HG03196 (cell line): ENCODE data around the gene SPATA2L.
"Not testable (repeated sequence)": the region's sequence is repeated elsewhere in the genome, so short reads cannot be mapped to it uniquely, and the experiment has no call there.

Source experiments
- ATAC-seq: cut with Tn5 transposase; IDR thresholded peaks from one replicate; pipeline ENCODE4 v1.9.1; 2021; ENCODE audit not compliant: unreplicated experiment

SPATA2L gene

DNA sequence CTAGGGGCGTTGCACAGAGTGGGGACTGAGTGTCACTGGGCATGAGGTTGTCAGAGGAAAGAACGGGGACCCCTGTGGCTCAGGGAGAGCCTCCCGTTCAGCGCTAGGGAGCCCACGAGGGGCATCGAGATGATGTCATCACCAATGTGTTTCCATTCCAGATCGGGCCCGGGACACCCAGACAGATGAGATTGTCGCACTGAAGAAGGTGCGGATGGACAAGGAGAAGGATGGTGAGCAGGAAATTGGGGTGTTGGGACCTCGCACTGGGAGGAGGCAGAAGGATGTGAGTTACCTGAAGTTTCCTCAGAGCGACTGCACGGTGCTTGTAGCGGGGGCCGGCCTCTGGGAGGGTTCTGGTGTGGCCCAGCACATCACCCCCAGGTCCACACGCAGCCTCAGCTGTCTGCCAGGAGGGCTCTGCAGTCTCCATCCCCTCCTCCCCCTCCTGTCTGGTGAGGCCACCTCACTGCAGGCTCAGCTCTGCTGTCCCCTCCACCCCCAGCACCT lies 11.1 kb downstream of the SPATA2L start:
- ATAC-seq, result no peak

GRCh38 chr16:89689621-89690020 lies 11.9 kb downstream of the SPATA2L start:
- ATAC-seq, result not testable (repeated sequence)

DNA sequence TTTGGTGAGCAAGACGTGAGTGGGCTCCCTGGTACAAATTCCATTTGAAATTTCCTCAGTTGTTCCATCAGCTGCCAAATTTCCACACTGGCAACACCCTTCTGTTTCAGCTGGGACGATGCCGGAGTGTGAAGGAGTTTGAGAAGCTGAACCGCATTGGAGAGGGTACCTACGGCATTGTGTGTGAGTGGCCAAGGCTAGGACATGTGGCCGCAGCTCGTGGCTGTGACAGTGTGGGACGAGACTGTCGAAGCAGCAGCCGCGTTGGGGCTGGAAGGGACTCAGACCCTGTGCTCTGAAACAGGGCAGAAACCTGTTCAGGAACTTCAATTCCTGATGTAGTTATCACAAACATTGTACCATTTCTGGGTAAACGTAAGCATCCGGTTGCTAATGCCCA lies 12.4 kb downstream of the SPATA2L start:
- no peak for ATAC-seq

DNA sequence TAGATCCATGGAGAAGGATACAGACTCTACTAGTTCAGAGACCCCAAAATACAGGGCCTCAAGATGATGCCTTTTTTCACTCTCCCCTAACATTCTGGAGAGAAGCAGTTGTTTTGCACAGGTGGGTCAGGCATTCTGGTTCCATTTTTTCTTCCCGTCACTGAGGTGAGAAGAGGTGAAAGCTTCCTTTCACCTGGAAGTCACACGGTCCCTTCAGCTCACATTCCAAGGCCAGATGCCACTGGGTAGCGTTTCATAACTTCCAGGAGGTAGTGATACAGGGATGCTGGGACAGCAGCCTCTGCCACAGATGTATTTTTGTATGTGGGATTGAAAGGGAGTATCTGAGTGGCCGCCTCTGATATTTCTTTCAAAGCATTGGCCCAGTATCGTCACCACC lies 13.1 kb downstream of the SPATA2L start:
- ATAC-seq, result no peak

GRCh38 chr16:89687092-89687940 lies 14.2 kb downstream of the SPATA2L start:
- peak; percentile 42 for ATAC-seq

GRCh38 chr16:89686520-89687091 lies 14.9 kb downstream of the SPATA2L start, which contains the start of gene CDK10:
Gene CDK10, plus strand, starts transcription at chr16:89686689. Its CDS starts 22 bp downstream, at chr16:89686711.
- ATAC-seq, result peak; percentile 73

- no peak for ATAC-seq
Observed at GRCh38 chr16:89685916-89686315, 15.6 kb downstream of the SPATA2L start.

DNA sequence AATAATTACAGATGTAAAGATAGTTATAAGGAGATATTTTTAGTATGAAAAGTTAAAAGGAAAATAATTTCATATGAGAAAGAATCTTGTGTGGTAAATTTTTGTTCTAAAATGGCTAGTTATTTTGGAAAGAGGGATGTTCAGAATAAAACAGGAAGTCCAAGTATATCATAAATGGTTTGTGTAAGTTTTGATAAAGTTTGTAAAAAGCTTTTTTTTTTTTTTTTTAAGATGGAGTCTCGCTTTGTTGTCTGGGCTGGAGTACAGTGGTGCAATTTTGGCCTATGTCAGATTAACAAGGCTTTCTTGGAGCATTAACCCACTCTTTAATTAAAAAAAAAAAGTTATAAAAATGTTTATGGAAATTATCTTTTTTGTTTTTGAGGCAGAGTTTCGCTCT lies 23.2 kb downstream of the SPATA2L start:
- no peak for ATAC-seq

DNA sequence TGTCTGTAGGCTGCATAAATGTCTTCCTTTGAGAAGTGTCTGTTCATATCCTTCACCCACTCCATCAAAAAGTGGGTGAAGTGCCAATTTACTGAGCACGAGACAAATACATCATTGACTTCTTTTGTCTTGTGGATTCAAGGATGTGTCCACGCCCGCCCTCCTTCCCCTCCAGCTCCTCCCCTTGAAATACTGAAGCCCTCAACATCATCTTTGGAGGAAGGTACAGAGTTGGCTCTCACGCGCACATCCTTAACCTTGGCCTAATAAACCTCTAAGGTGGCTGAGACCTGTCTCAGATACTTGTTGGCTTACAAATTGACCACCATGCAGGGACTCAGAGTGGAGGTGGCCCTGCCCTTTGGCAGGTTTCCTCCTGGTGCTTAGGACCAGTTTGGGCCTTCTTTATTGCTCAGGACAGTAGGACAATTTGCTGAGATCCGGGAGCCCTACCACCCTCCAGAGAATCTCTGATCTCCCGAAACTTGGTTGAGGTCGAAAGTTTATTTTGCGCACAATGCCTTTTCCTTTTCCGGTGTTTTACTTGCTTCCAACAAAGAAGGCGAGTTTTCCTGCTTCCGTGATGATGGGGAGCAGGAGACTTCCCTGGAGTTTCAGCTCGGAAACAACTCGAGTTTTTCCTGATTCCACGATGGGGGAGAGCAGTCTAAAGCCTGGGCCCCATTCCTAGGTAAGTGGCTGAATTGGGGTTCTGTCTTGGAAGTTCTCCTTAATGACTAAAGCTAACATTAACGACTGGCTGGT lies 29.1 kb downstream of the SPATA2L start:
- no peak for ATAC-seq

DNA sequence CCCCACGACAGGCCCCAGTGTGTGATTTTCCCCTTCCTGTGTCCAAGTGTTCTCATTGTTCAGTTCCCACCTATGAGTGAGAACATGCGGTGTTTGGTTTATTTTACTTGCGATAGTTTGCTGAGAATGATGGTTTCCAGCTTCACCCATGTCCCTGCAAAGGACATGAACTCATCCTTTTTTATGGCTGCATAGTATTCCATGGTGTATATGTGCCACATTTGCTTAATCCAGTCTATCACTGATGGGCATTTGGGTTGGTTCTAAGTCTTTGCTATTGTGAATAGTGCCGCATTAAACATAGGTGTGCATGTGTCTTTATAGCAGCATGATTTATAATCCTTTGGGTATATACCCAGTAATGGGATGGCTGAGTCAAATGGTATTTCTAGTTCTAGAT lies 29.9 kb downstream of the SPATA2L start:
- not testable (repeated sequence) for ATAC-seq

GRCh38 chr16:89670496-89671431 lies 30.7 kb downstream of the SPATA2L start:
- ATAC-seq, result no peak

DNA sequence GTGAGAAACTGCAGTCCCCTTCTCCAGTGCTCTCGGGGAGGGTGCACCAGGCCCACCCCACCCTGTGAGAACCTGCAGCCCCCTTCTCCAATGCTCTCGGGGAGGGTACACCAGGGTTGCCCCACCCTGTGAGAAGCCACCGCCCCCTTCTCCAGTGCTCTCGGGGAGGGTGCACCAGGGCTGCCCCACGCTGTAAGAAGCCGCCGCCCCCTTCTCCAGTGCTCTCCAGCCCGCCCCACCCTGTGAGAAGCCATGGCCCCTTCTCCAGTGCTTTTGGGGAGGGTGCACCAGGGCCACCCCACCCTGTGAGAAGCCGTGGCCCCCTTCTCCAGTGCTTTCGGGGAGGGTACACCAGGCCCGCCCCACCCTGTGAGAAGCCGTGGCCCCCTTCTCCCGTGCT lies 31.8 kb downstream of the SPATA2L start:
- ATAC-seq, result no peak

DNA sequence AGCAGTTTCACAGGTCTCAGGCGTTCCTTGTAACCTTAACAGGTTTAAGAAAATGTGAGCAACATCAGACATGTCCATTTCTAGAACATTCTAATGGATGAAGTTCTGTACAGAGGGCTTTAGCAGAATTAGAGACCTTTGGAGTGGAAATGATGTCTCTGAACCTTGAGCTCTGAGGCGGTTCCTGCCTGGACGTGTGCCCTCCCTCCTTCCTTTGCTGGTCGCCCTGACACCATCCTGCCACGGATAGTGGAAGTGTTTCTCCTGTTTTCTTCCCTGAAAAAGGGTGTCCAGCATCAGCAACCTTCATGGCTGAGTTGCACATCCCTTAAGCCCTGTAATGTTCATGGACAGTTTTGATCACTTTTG lies 32.7 kb downstream of the SPATA2L start:
- no peak for ATAC-seq

DNA sequence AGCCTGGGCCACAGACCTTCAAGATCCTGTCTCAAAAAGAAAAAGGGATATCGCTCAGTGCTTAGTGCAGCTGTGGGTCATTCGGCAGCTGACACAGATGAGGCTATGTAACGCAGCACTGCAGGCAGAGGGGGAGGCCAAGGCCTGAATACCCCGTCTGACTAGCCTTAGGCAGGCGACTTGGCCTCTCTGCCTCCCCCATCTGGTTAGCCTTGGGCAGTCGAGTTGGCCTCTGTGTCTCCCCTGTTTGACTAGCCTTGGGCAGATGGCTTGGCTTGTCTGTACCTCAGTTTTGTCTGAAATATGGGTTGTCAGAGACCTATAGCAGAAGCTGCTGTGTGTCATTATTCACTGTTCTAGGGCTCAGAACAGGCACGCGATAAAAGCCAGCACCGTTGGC lies 33.9 kb downstream of the SPATA2L start:
- no peak for ATAC-seq

DNA sequence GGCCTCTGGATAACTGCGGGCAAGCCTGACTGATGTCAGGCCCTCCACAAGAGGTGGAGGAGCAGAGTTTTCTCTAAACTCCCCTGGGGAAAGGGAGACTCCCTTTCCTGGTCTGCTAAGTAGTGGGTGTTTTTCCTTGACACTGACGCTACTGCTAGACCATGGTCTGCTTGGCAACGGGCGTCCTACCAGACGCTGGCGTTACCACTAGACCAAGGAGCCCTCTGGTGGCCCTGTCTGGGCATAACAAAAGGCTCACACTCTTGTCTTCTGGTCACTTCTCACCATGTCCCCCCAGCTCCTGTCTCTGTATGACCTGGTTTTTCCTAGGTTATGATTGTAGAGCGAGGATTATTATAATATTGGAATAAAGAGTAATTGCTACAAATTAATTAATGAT lies 34.5 kb downstream of the SPATA2L start:
- ATAC-seq, result not testable (repeated sequence)

GRCh38 chr16:89664238-89664637 lies 37.3 kb downstream of the SPATA2L start:
- not testable (repeated sequence) for ATAC-seq

- no peak for ATAC-seq
Observed at GRCh38 chr16:89661215-89661614, 40.3 kb downstream of the SPATA2L start.

GRCh38 chr16:89660146-89660545 lies 41.4 kb downstream of the SPATA2L start:
- ATAC-seq, result no peak

GRCh38 chr16:89658221-89658879 lies 43.2 kb downstream of the SPATA2L start:
- no peak for ATAC-seq
